GM12801 (cell line): ENCODE data around the gene SKA1.

ENCODE experiments used
- CTCF ChIP-seq: IDR thresholded peaks from one replicate; pipeline ENCODE4 v1.5.1; 2011; ENCODE audit warnings: control low read depth; ENCODE audit not compliant: insufficient read length; ENCODE audit errors: extremely low read depth

Gene SKA1

GRCh38 chr18:50405582-50406271, 30.9 kb downstream of the SKA1 start:
- no peak for TF ChIP-seq CTCF

- TF ChIP-seq CTCF, result no peak
Measured at GRCh38 chr18:50409236-50409635, 34.4 kb downstream of the SKA1 start.

- TF ChIP-seq CTCF, result no peak
Measured at GRCh38 chr18:50410008-50410407, 35.2 kb downstream of the SKA1 start.

- no peak for TF ChIP-seq CTCF
Measured at GRCh38 chr18:50410894-50411293, 36.0 kb downstream of the SKA1 start.

DNA sequence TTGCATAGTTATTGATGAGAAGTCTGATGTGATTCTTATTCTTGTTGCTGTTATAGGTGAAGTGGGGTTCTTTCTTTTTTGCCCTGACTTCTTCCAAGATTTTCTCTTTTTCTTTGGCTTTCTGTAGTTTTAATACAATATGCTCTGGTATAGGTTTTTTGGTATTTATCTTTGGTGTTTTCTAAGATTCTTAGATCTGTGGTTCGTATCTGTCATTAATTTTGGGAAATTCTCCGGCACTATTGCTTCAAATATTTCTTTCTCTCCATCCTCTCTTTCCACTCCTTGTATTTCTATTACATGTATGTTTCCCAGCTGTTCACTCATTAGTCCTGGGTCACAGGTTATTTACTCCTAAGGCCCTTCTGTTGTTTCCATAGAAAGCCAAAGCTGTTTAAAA, 43.8 kb downstream of the SKA1 start:
- no peak for TF ChIP-seq CTCF

GRCh38 chr18:50422286-50422898, 47.5 kb downstream of the SKA1 start:
- TF ChIP-seq CTCF, result no peak

DNA sequence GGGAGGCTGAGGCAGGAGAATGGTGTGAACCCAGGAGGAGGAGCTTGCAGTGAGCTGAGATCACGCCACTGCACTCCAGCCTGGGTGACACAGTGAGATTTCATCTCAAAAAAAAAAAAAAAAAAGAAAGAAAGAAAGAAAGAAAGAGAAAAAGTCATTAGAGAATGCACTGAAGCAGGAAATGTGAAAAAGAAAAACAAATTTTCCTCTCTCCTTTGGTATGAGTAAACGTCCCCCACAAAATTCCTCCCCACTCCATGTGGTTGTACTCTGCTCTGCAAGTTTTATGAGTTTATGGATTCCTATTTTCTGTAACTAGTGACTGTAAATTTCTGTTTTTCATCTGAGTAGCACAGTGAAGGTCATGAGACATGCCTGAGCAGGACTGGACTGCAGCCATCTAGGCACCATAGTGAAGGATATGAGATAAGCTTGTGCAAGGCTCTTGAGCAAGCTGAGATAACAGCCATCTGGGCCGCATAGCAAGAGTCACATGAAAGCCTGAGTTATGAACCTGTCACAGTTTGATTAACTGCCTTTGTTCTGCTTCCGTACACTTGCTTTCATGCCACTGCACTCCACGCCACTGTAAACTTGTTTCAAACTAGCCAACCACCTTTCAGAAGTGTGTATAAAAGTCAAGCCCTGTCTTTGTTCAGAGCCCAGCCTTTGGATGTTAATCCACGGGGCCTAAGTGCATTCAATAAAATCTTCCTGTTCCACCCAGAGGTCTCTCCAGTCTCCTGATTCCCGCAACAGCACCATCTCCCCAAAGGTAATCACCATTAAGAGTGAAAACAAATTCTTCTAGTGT, 50.2 kb downstream of the SKA1 start:
- TF ChIP-seq CTCF, result no peak
